SH-SY5Y (cell line): ENCODE results near the gene PKP4.

ENCODE experiments used
- GATA2 ChIP-seq: IDR thresholded peaks from 2 replicates; pipeline ENCODE4 v1.6.1; 2011; ENCODE audit warnings: mild to moderate bottlenecking, low read depth, low read length
- GATA3 ChIP-seq: IDR thresholded peaks from 2 replicates; pipeline ENCODE4 v1.6.1; 2011; ENCODE audit warnings: low read depth, mild to moderate bottlenecking, low read length, moderate library complexity

GRCh38 chr2:158624071-158624667 is 167.4 kb downstream of the PKP4 start:
- TF ChIP-seq GATA3, result no peak
- no peak for TF ChIP-seq GATA2
